D341Med (cell line): ENCODE data around the gene ING4.

ENCODE experiments used
- DNase-seq: peaks from one replicate; pipeline ENCODE4 v3.0.0; 2012; ENCODE audit warnings: low spot score

Gene ING4

GRCh38 chr12:6606331-6607131 is 56.4 kb downstream of the ING4 start:
- peak; percentile 60 for DNase-seq

DNA sequence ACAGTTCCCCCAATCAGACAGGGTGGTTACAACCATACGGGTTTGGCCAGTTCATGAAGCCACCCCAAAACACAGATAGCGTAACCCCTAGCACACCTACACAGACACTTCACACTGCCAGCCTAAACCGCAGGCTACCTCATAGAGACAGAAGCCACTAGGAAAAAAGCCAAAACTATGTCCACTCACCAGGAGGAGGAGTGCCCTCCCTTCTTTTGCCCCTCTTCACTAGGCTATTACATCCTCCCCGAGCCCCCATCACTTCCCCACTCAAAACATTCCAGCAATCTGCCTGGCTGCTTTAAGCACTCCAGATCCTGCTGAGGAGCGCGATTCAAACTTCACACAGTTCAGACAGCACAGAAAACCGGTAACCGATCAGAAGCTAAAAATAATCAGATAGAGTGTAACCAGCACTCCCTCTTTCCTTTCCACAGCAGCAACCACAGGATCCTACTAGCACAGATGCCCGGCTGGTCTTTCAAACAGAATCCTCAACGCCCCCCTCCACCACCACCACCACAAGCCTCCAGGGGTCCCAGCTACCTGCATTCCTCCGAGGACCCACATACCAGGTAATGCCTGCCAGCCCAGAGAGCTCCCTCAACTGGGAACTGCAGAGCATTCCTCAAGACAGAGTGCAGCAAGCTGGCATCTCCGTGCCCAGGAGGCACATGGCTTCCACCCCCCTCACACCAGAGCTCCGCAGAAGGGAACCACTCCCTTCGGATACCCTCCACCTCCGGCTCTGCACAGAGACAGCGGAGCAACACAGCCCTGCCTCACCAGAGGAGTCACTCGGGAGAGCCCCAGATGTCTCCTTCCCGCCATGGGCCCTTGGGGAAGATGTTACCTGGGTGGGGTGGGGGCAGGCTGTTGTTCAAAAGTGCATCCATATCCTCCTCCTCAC is 57.2 kb downstream of the ING4 start:
- peak; percentile 49 for DNase-seq

- DNase-seq: no peak
These were observed 58.5 kb downstream of the ING4 start for GRCh38 chr12:6604259-6605029.

DNA sequence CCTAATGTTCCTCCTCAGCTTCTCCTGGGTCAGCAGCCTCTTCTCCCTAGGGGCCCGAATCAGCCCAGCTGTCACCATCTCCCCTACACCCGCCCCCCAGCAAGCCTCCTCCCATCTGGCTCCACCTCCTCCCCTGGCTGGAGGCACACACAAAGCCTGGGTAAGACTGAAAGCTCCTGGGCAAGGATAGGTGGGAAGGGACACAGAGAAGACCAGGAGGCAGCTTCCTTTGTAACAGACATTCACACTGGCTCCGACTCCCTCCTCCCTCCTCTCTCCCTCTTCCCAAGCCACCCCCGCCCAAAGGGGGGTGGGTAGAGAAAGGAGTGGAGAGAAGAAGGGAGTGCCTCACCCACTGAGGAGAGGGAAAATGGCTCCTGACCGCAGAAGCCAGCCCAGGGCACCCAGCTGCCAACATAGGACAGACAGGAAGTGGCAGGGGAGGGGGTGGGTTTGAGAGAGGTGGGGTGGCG is 59.8 kb downstream of the ING4 start:
- DNase-seq: peak; percentile 89

GRCh38 chr12:6602526-6602925 is 60.4 kb downstream of the ING4 start:
- DNase-seq: no peak
